Erythroblast (primary cell): Measurements from ENCODE around the gene NCKAP5.

Source experiments
- GATA1 ChIP-seq: IDR thresholded peaks from 2 replicates; pipeline ENCODE4 v1.6.1; 2011; ENCODE audit warnings: low read depth, mild to moderate bottlenecking, control low read depth, low read length, moderate library complexity
- POLR2A ChIP-seq: IDR thresholded peaks from 2 replicates; pipeline ENCODE4 v1.6.1; 2011; ENCODE audit warnings: mild to moderate bottlenecking, low read length

DNA sequence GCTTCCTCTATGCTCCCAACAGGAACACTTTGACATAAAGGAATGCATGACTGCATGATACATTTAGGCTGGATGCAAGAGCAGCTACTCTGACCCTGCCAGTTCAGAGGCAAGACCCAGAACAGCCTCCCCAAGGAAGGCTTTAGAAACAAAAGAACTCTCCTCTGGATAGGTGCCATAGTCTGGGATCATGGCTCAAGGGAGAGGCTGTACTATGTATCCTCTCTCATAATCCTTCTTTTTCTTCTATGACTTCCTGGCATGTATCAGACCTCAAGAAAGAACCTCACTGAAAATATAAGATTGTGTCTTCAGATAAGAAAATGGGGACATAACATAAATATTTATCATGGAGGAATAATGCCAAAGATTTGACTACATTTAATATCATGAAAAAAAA is 704.3 kb downstream of the NCKAP5 start:
- TF ChIP-seq POLR2A (no peak), GATA1 (no peak)
